Measurements from ENCODE around the gene SLC6A6.

DNA sequence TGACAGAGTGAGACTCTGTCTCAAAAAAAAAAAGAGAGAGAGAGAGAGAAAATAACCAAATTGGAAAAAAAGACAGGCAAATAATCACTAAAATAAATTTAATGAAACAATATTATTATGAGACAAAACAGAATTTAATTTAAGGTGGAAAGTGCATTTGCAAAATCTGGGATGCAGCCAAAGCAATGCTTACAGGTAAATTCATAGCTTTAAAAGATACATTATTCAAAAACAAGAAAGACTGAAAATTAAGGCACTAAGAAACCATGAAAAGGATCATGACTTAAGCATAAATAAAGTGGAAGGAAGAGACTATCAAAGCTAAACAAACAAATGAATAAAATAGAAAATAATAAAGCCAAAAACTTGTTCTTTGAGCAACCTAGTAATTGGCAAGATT lies 100.1 kb downstream of the SLC6A6 start:
- TF ChIP-seq, protein P1, sequence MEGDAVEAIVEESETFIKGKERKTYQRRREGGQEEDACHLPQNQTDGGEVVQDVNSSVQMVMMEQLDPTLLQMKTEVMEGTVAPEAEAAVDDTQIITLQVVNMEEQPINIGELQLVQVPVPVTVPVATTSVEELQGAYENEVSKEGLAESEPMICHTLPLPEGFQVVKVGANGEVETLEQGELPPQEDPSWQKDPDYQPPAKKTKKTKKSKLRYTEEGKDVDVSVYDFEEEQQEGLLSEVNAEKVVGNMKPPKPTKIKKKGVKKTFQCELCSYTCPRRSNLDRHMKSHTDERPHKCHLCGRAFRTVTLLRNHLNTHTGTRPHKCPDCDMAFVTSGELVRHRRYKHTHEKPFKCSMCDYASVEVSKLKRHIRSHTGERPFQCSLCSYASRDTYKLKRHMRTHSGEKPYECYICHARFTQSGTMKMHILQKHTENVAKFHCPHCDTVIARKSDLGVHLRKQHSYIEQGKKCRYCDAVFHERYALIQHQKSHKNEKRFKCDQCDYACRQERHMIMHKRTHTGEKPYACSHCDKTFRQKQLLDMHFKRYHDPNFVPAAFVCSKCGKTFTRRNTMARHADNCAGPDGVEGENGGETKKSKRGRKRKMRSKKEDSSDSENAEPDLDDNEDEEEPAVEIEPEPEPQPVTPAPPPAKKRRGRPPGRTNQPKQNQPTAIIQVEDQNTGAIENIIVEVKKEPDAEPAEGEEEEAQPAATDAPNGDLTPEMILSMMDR (conservative IDR thresholded peaks at IDR 0.05; ENCODE audit: low read depth in 2 of 2) = no peak
- TF ChIP-seq, protein P2, sequence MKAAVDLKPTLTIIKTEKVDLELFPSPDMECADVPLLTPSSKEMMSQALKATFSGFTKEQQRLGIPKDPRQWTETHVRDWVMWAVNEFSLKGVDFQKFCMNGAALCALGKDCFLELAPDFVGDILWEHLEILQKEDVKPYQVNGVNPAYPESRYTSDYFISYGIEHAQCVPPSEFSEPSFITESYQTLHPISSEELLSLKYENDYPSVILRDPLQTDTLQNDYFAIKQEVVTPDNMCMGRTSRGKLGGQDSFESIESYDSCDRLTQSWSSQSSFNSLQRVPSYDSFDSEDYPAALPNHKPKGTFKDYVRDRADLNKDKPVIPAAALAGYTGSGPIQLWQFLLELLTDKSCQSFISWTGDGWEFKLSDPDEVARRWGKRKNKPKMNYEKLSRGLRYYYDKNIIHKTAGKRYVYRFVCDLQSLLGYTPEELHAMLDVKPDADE (IDR thresholded peaks at IDR 0.05) = no peak
- TF ChIP-seq EZH2 (IDR thresholded peaks at IDR 0.05; ENCODE audit: low read depth, unreplicated experiment) = no peak
- TF ChIP-seq JUNB (IDR thresholded peaks at IDR 0.05; ENCODE audit: unreplicated experiment) = no peak
- TF ChIP-seq POLR2AphosphoS5 (IDR thresholded peaks at IDR 0.05; ENCODE audit: low read depth) = no peak
- TF ChIP-seq, protein P3, sequence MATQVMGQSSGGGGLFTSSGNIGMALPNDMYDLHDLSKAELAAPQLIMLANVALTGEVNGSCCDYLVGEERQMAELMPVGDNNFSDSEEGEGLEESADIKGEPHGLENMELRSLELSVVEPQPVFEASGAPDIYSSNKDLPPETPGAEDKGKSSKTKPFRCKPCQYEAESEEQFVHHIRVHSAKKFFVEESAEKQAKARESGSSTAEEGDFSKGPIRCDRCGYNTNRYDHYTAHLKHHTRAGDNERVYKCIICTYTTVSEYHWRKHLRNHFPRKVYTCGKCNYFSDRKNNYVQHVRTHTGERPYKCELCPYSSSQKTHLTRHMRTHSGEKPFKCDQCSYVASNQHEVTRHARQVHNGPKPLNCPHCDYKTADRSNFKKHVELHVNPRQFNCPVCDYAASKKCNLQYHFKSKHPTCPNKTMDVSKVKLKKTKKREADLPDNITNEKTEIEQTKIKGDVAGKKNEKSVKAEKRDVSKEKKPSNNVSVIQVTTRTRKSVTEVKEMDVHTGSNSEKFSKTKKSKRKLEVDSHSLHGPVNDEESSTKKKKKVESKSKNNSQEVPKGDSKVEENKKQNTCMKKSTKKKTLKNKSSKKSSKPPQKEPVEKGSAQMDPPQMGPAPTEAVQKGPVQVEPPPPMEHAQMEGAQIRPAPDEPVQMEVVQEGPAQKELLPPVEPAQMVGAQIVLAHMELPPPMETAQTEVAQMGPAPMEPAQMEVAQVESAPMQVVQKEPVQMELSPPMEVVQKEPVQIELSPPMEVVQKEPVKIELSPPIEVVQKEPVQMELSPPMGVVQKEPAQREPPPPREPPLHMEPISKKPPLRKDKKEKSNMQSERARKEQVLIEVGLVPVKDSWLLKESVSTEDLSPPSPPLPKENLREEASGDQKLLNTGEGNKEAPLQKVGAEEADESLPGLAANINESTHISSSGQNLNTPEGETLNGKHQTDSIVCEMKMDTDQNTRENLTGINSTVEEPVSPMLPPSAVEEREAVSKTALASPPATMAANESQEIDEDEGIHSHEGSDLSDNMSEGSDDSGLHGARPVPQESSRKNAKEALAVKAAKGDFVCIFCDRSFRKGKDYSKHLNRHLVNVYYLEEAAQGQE (IDR thresholded peaks at IDR 0.05; ENCODE audit: unreplicated experiment) = no peak
- no peak for TF ChIP-seq EZH2phosphoT487 (IDR thresholded peaks at IDR 0.05; ENCODE audit: unreplicated experiment)
- no peak for TF ChIP-seq CREB1 (CRISPR knock-in tag; IDR thresholded peaks at IDR 0.05; ENCODE audit: low read depth)

All from GM23338 (cell line).